K562 (cell line): ENCODE data around the gene VPS50. TPM values are rescaled to one million over a fixed set of nuclear protein-coding genes. Genes with fewer than 3 reads are reported as not detected.

Source experiments
- E2F4 ChIP-seq: sonication (generic); formaldehyde crosslinking; IDR thresholded peaks from 2 replicates; pipeline ENCODE4 v1.8.0; 2022; ENCODE audit warnings: mild to moderate bottlenecking, low read depth, missing genetic modification reagents
- ESRRA ChIP-seq: fragments of 450-650 bp; IDR thresholded peaks from 2 replicates; pipeline ENCODE4 v1.6.1; 2014; ENCODE audit warnings: low read depth, mild to moderate bottlenecking, moderate library complexity, borderline replicate concordance
- ESRRB ChIP-seq: fragments of 250-450 bp; sonication (Bioruptor Pico); IDR thresholded peaks from 2 replicates; pipeline ENCODE4 v1.5.0; 2020; ENCODE audit warnings: mild to moderate bottlenecking, moderate library complexity, borderline replicate concordance
- FOS ChIP-seq: IDR thresholded peaks from 3 replicates; pipeline ENCODE4 v1.6.1; 2011; ENCODE audit not compliant: insufficient read length; ENCODE audit errors: extremely low read depth
- GATA2 ChIP-seq: sonication (generic); formaldehyde crosslinking; IDR thresholded peaks from 2 replicates; pipeline ENCODE4 v1.4.0; 2020; ENCODE audit warnings: mild to moderate bottlenecking, missing genetic modification reagents
- GATAD2B ChIP-seq: fragments of 450-650 bp; IDR thresholded peaks from 2 replicates; pipeline ENCODE4 v1.6.1; 2017; ENCODE audit warnings: mild to moderate bottlenecking, borderline replicate concordance
- JUNB ChIP-seq: fragments of 450-650 bp; formaldehyde crosslinking; conservative IDR thresholded peaks from 2 replicates; pipeline ENCODE4 v1.4.0; 2020; ENCODE audit warnings: mild to moderate bottlenecking
- KDM1A ChIP-seq, 2 experiments: fragments of 450-650 bp; IDR thresholded peaks; 2 replicates each; pipeline ENCODE4 v1.6.1; 2016; ENCODE audit warnings: mild to moderate bottlenecking in 2 of 2
- KLF1 ChIP-seq: fragments of 450-650 bp; IDR thresholded peaks from 2 replicates; pipeline ENCODE4 v1.6.1; 2016; ENCODE audit warnings: missing genetic modification characterization, missing compliant biosample characterization
- MBD2 ChIP-seq: sonication (generic); IDR thresholded peaks from 2 replicates; pipeline ENCODE4 v1.6.1; 2016; ENCODE audit warnings: low read depth, borderline replicate concordance
- NCOR1 ChIP-seq: fragments of 450-650 bp; IDR thresholded peaks from 2 replicates; pipeline ENCODE4 v1.6.1; 2016; ENCODE audit warnings: mild to moderate bottlenecking, moderate library complexity
- NEUROD1 ChIP-seq: fragments of 150-350 bp; IDR thresholded peaks from 2 replicates; pipeline ENCODE4 v1.6.1; 2014; ENCODE audit warnings: borderline replicate concordance, low read length, low read depth; ENCODE audit not compliant: partially characterized antibody
- NFIX ChIP-seq: fragments of 250-450 bp; sonication (Bioruptor Pico); IDR thresholded peaks from 2 replicates; pipeline ENCODE4 v1.4.0; 2020; ENCODE audit warnings: low read depth, mild to moderate bottlenecking, moderate library complexity
- PML ChIP-seq: IDR thresholded peaks from 2 replicates; pipeline ENCODE4 v1.6.1; 2012; ENCODE audit warnings: low read length, inconsistent platforms
- POLR2B ChIP-seq: fragments of 450-650 bp; IDR thresholded peaks from 2 replicates; pipeline ENCODE4 v1.6.1; 2018; ENCODE audit warnings: low read depth; ENCODE audit not compliant: partially characterized antibody
- RFX7 ChIP-seq: fragments of 250-450 bp; sonication (Bioruptor Pico); IDR thresholded peaks from 2 replicates; pipeline ENCODE4 v1.5.1; 2021; ENCODE audit warnings: mild to moderate bottlenecking
- SMARCC2 ChIP-seq: fragments of 450-650 bp; IDR thresholded peaks from 2 replicates; pipeline ENCODE4 v1.6.1; 2017; ENCODE audit warnings: antibody characterized with exemption, moderate library complexity, mild to moderate bottlenecking, low read depth
- SRSF1 ChIP-seq: fragments of 200-400 bp; formaldehyde crosslinking; IDR thresholded peaks from 2 replicates; pipeline ENCODE4 v1.6.1; 2017; ENCODE audit warnings: mild to moderate bottlenecking, low read depth, low read length, moderate library complexity
- SRSF7 ChIP-seq: fragments of 200-400 bp; formaldehyde crosslinking; optimal IDR thresholded peaks from 2 replicates; pipeline ENCODE3; 2017; ENCODE audit warnings: mild to moderate bottlenecking, low read depth, low read length
- STAT5A ChIP-seq: IDR thresholded peaks from 2 replicates; pipeline ENCODE4 v1.6.1; 2012; ENCODE audit warnings: low read length, inconsistent platforms, borderline replicate concordance
- TAF15 ChIP-seq: fragments of 200-400 bp; formaldehyde crosslinking; IDR thresholded peaks from 2 replicates; pipeline ENCODE4 v1.6.1; 2017; ENCODE audit warnings: mild to moderate bottlenecking, low read depth, low read length, moderate library complexity
- ZFP30 ChIP-seq: fragments of 250-450 bp; sonication (Bioruptor Pico); IDR thresholded peaks from 2 replicates; pipeline ENCODE4 v1.8.0; 2022; ENCODE audit warnings: moderate library complexity, mild to moderate bottlenecking, inconsistent platforms, borderline replicate concordance
- ZNF197 ChIP-seq: fragments of 200-800 bp; sonication (Bioruptor generic); IDR thresholded peaks from 2 replicates; pipeline ENCODE4 v1.6.1; 2016; ENCODE audit warnings: low read depth, missing genetic modification characterization, missing compliant biosample characterization
- ZNF583 ChIP-seq: fragments of 250-450 bp; sonication (Bioruptor Pico); IDR thresholded peaks from 2 replicates; pipeline ENCODE4 v1.4.0; 2020
- ZNF639 ChIP-seq, 2 experiments: fragments of 200-800 bp in 1 of 2; sonication (Bioruptor generic) in 1 of 2; sonication (generic) in 1 of 2; formaldehyde crosslinking in 1 of 2; IDR thresholded peaks in 1 of 2; conservative IDR thresholded peaks in 1 of 2; 2 replicates each; pipeline versions ENCODE4 v1.5.0 to v1.6.1; 2016 to 2020; ENCODE audit warnings: missing compliant biosample characterization in 1 of 2, missing genetic modification characterization in 1 of 2, missing genetic modification reagents in 1 of 2
- ZNF764 ChIP-seq: fragments of 250-450 bp; sonication (Bioruptor Pico); IDR thresholded peaks from 2 replicates; pipeline ENCODE4 v1.4.0; 2020; ENCODE audit warnings: low read depth, mild to moderate bottlenecking, moderate library complexity
- ZNF830 ChIP-seq: fragments of 250-450 bp; sonication (Bioruptor Pico); IDR thresholded peaks from 2 replicates; pipeline ENCODE4 v1.5.0; 2021; ENCODE audit warnings: mild to moderate bottlenecking
- polyA plus RNA-seq, 8 experiments: library from polyadenylated mRNA; depleted of rRNA in 4 of 8; stranded (reverse) in 5 of 8; unstranded in 3 of 8; fragments of >200 nt; fragmentation: Nextera tagmentation in 2 of 8; fragmentation: Illumina TruSeq in 1 of 8; extraction: Ambion mirVana in 2 of 8; extraction: Trizol in 1 of 8; gene quantifications; 2 replicates each; pipeline versions ENCODE4 v1.2.1 to v1.2.3, GENCODE V29; 2011 to 2014; ENCODE audit warnings: inconsistent platforms in 1 of 8, missing spikeins in 1 of 8
- total RNA-seq, 7 experiments: library from RNA; depleted of rRNA in 6 of 7; stranded (reverse); fragments of >200 nt in 6 of 7; fragmentation: Illumina TruSeq in 2 of 7; extraction: Trizol in 2 of 7; gene quantifications; 2 replicates each; pipeline versions ENCODE4 v1.2.1 to v1.2.3, GENCODE V29; 2011 to 2021; ENCODE audit warnings: low replicate concordance in 1 of 7
- TF ChIP-seq, protein P1 (sequence below): fragments of 450-650 bp; formaldehyde crosslinking; IDR thresholded peaks from 2 replicates; pipeline ENCODE4 v1.4.0; 2022; ENCODE audit warnings: mild to moderate bottlenecking, moderate library complexity

VPS50 gene
- total and polyA plus RNA-seq, 9 of the 15 experiments (the other 6 are each of a cell fraction or from before 2014, with no cell fraction given) = 10.5 to 29.4 (median 15.8) TPM

GRCh38 chr7:93262535-93262934 lies 30.4 kb downstream of the VPS50 start (continued):
- TF ChIP-seq ESRRB (no peak), NCOR1 (peak; percentile 49), E2F4 (CRISPR knock-in tag) (no peak), KDM1A (IDR thresholded peaks at IDR 0.05) (0 out of 4 replicates have a peak, but pooled peaks of 1 of the 2 experiments have one; percentile 23), POLR2B (no peak), GATAD2B (no peak), ZNF197 (CRISPR knock-in tag) (no peak), SMARCC2 (0 out of 2 replicates have a peak, but pooled peaks have one; percentile 29), SRSF1 (no peak), GATA2 (CRISPR knock-in tag) (peak; percentile 42; the same call in 1 of the 2 replicates), NFIX (CRISPR knock-in tag) (no peak), ESRRA (no peak), MBD2 (no peak), ZNF830 (CRISPR knock-in tag) (no peak), ZFP30 (no peak), ZNF764 (CRISPR knock-in tag) (no peak), JUNB (no peak), NEUROD1 (no peak), RFX7 (CRISPR knock-in tag) (no peak), ZNF583 (CRISPR knock-in tag) (no peak), STAT5A (peak; percentile 41; the same call in 1 of the 2 replicates), PML (peak; percentile 25; the same call in 1 of the 2 replicates), FOS (peak; percentile 45), KLF1 (tag) (no peak), TAF15 (no peak), SRSF7 (no peak), ZNF639 (CRISPR knock-in tag; conservative IDR thresholded peaks at IDR 0.05 in 1 of 2, IDR thresholded peaks at IDR 0.05 in 1 of 2) (no peak)
- TF ChIP-seq, protein P1, sequence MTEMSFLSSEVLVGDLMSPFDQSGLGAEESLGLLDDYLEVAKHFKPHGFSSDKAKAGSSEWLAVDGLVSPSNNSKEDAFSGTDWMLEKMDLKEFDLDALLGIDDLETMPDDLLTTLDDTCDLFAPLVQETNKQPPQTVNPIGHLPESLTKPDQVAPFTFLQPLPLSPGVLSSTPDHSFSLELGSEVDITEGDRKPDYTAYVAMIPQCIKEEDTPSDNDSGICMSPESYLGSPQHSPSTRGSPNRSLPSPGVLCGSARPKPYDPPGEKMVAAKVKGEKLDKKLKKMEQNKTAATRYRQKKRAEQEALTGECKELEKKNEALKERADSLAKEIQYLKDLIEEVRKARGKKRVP (CRISPR knock-in tag) = no peak
